HEK293 (cell line): ENCODE data around the gene ALX1.

ENCODE experiments used
- CTCF ChIA-PET: fragments of 350-600 bp; formaldehyde crosslinking; extraction: SDS; loops from one replicate; lab custom pipeline; 2021; ENCODE audit warnings: antibody characterized with exemption; lab: Yijun Ruan, JAX
- POLR2A ChIA-PET: fragments of 300-600 bp; formaldehyde crosslinking; extraction: SDS; loops from one replicate; lab custom pipeline; 2020; ENCODE audit warnings: antibody characterized with exemption, inconsistent platforms; lab: Yijun Ruan, JAX
- H3K27ac ChIP-seq: fragments of 200-500 bp; sonication (Bioruptor generic); 2 replicates; pipeline ENCODE4 v1.5.1; 2014; ENCODE audit warnings: low read depth, low read length, control low read depth, inconsistent platforms; ENCODE audit errors: extremely low read depth
- H3K36me3 ChIP-seq, 2 experiments: fragments of 200-500 bp in 1 of 2; sonication (Bioruptor generic) in 1 of 2; 1 replicate in 1 of 2; 2 replicates in 1 of 2; pipeline ENCODE4 v1.5.1; 2014 to 2017; ENCODE audit warnings: inconsistent platforms in 2 of 2, low read length in 2 of 2; ENCODE audit not compliant: control insufficient read depth in 2 of 2, insufficient read depth in 1 of 2
- H3K4me1 ChIP-seq: fragments of 200-500 bp; sonication (Bioruptor generic); 2 replicates; pipeline ENCODE4 v1.5.1; 2014; ENCODE audit warnings: mild to moderate bottlenecking, low read length, inconsistent platforms; ENCODE audit not compliant: control insufficient read depth, insufficient read depth
- H3K4me3 ChIP-seq: 2 replicates; pipeline ENCODE4 v1.5.1; 2011; ENCODE audit warnings: low read depth, mild to moderate bottlenecking, control low read depth, low read length, moderate library complexity
- H3K9me3 ChIP-seq: fragments of 200-500 bp; sonication (Bioruptor generic); 2 replicates; pipeline ENCODE4 v1.5.1; 2014; ENCODE audit warnings: low read depth, low read length, inconsistent platforms; ENCODE audit not compliant: control insufficient read depth, insufficient read depth
- BCL11B ChIP-seq: fragments of 450-650 bp; formaldehyde crosslinking; IDR thresholded peaks from 2 replicates; pipeline ENCODE4 v1.5.1; 2016; ENCODE audit warnings: low read depth, missing biosample characterization, missing genetic modification characterization
- FEZF1 ChIP-seq: fragments of 450-650 bp; formaldehyde crosslinking; IDR thresholded peaks from 2 replicates; pipeline ENCODE4 v1.5.1; 2016; ENCODE audit warnings: missing biosample characterization, missing genetic modification characterization
- GFI1B ChIP-seq: fragments of 450-650 bp; formaldehyde crosslinking; IDR thresholded peaks from 2 replicates; pipeline ENCODE4 v1.5.1; 2016; ENCODE audit warnings: missing biosample characterization, missing genetic modification characterization
- GLIS1 ChIP-seq: fragments of 450-650 bp; formaldehyde crosslinking; IDR thresholded peaks from 2 replicates; pipeline ENCODE4 v1.5.1; 2016; ENCODE audit warnings: missing biosample characterization, missing genetic modification characterization
- OSR2 ChIP-seq: fragments of 450-650 bp; formaldehyde crosslinking; IDR thresholded peaks from 2 replicates; pipeline ENCODE4 v1.5.1; 2016; ENCODE audit warnings: missing biosample characterization, missing genetic modification characterization
- PRDM6 ChIP-seq: fragments of 450-650 bp; formaldehyde crosslinking; IDR thresholded peaks from 2 replicates; pipeline ENCODE4 v1.5.1; 2017; ENCODE audit warnings: missing biosample characterization, missing genetic modification characterization
- SCRT1 ChIP-seq: fragments of 450-650 bp; formaldehyde crosslinking; IDR thresholded peaks from 2 replicates; pipeline ENCODE4 v1.5.1; 2016; ENCODE audit warnings: missing biosample characterization, missing genetic modification characterization, borderline replicate concordance
- SP7 ChIP-seq: fragments of 450-650 bp; formaldehyde crosslinking; IDR thresholded peaks from 2 replicates; pipeline ENCODE4 v1.5.1; 2016; ENCODE audit warnings: missing biosample characterization, missing genetic modification characterization
- WT1 ChIP-seq: fragments of 450-650 bp; formaldehyde crosslinking; IDR thresholded peaks from 2 replicates; pipeline ENCODE4 v1.5.1; 2016; ENCODE audit warnings: missing biosample characterization, missing genetic modification characterization
- ZBTB44 ChIP-seq: fragments of 450-650 bp; IDR thresholded peaks from 2 replicates; pipeline ENCODE4 v1.5.1; 2018; ENCODE audit warnings: missing biosample characterization, mild to moderate bottlenecking, missing genetic modification characterization
- ZBTB6 ChIP-seq: fragments of 450-650 bp; formaldehyde crosslinking; IDR thresholded peaks from 2 replicates; pipeline ENCODE4 v1.5.1; 2017; ENCODE audit warnings: missing biosample characterization, missing genetic modification characterization
- ZEB2 ChIP-seq: fragments of 450-650 bp; formaldehyde crosslinking; IDR thresholded peaks from 2 replicates; pipeline ENCODE4 v1.5.1; 2016; ENCODE audit warnings: missing biosample characterization, missing genetic modification characterization
- ZNF23 ChIP-seq: fragments of 450-650 bp; formaldehyde crosslinking; IDR thresholded peaks from 2 replicates; pipeline ENCODE4 v1.5.1; 2016; ENCODE audit warnings: missing biosample characterization, missing genetic modification characterization, borderline replicate concordance
- ZNF239 ChIP-seq: fragments of 450-650 bp; formaldehyde crosslinking; IDR thresholded peaks from 2 replicates; pipeline ENCODE4 v1.5.1; 2016; ENCODE audit warnings: missing biosample characterization, missing genetic modification characterization
- ZNF24 ChIP-seq: fragments of 450-650 bp; formaldehyde crosslinking; IDR thresholded peaks from 2 replicates; pipeline ENCODE4 v1.5.1; 2016; ENCODE audit warnings: missing biosample characterization, missing genetic modification characterization
- ZNF302 ChIP-seq: fragments of 450-650 bp; formaldehyde crosslinking; IDR thresholded peaks from 2 replicates; pipeline ENCODE4 v1.5.1; 2016; ENCODE audit warnings: missing biosample characterization, missing genetic modification characterization, low read depth
- ZNF366 ChIP-seq: fragments of 450-650 bp; formaldehyde crosslinking; conservative IDR thresholded peaks from 2 replicates; pipeline ENCODE4 v1.5.1; 2016; ENCODE audit warnings: missing biosample characterization, missing genetic modification characterization
- ZNF394 ChIP-seq: fragments of 450-650 bp; formaldehyde crosslinking; IDR thresholded peaks from 2 replicates; pipeline ENCODE4 v1.5.1; 2016; ENCODE audit warnings: missing biosample characterization, missing genetic modification characterization, mild to moderate bottlenecking, moderate library complexity, borderline replicate concordance
- ZNF561 ChIP-seq: fragments of 450-650 bp; IDR thresholded peaks from 2 replicates; pipeline ENCODE4 v1.5.1; 2018; ENCODE audit warnings: missing biosample characterization, missing genetic modification characterization, borderline replicate concordance
- ZNF580 ChIP-seq: fragments of 450-650 bp; formaldehyde crosslinking; IDR thresholded peaks from 2 replicates; pipeline ENCODE4 v1.5.1; 2016; ENCODE audit warnings: missing biosample characterization, missing genetic modification characterization
- ZNF785 ChIP-seq: fragments of 450-650 bp; formaldehyde crosslinking; IDR thresholded peaks from 2 replicates; pipeline ENCODE4 v1.5.1; 2016; ENCODE audit warnings: missing biosample characterization, missing genetic modification characterization
- ZNF843 ChIP-seq: fragments of 450-650 bp; formaldehyde crosslinking; IDR thresholded peaks from 2 replicates; pipeline ENCODE4 v1.5.1; 2016; ENCODE audit warnings: missing biosample characterization, missing genetic modification characterization
- TF ChIP-seq, protein P1 (sequence below): fragments of 450-650 bp; formaldehyde crosslinking; IDR thresholded peaks from 2 replicates; pipeline ENCODE4 v1.5.1; 2016; ENCODE audit warnings: missing biosample characterization, missing genetic modification characterization, low read depth
- TF ChIP-seq, protein P2 (sequence below): fragments of 450-650 bp; formaldehyde crosslinking; IDR thresholded peaks from 2 replicates; pipeline ENCODE4 v1.5.1; 2016; ENCODE audit warnings: missing biosample characterization, missing genetic modification characterization
- TF ChIP-seq, protein P3 (sequence below): fragments of 450-650 bp; formaldehyde crosslinking; conservative IDR thresholded peaks from 2 replicates; pipeline ENCODE4 v1.5.1; 2016; ENCODE audit warnings: low read depth, missing biosample characterization, missing genetic modification characterization

Gene ALX1

GRCh38 chr12:85348779-85349178, 68.8 kb downstream of the ALX1 start:
- CTCF ChIA-PET, result no interaction called here
- no peaks in the 10 kb centered on the region for H3K9me3 ChIP-seq
- POLR2A ChIA-PET, result no interaction called here
- H3K27ac ChIP-seq, result no peak overlapping the region
- H3K4me1 ChIP-seq, result no peaks in the 10 kb centered on the region
- H3K36me3 ChIP-seq, result no peaks in the 10 kb centered on the region
- H3K4me3 ChIP-seq, result no peak overlapping the region
- TF ChIP-seq ZNF580 (0 out of 2 replicates have a peak, but pooled peaks have one; percentile 16), ZNF23 (tag by site-specific recombination) (no peak), OSR2 (tag by site-specific recombination) (peak; percentile 59; the same call in 1 of the 2 replicates), ZBTB44 (tag by site-specific recombination) (0 out of 2 replicates have a peak, but pooled peaks have one; percentile 48), SP7 (tag by site-specific recombination) (peak; percentile 45), ZNF561 (tag by site-specific recombination) (0 out of 2 replicates have a peak, but pooled peaks have one; percentile 26), ZNF394 (no peak), SCRT1 (tag by site-specific recombination) (peak; percentile 65; the same call in 1 of the 2 replicates), BCL11B (tag by site-specific recombination) (peak; percentile 70), ZNF302 (tag by site-specific recombination) (no peak), WT1 (tag by site-specific recombination) (peak; percentile 76), ZNF366 (tag by site-specific recombination) (0 out of 2 replicates have a peak, but pooled peaks have one; percentile 23), ZNF843 (tag by site-specific recombination) (peak; percentile 73), PRDM6 (tag by site-specific recombination) (peak; percentile 94), FEZF1 (peak; percentile 67), GLIS1 (tag by site-specific recombination) (peak; percentile 19; the same call in 1 of the 2 replicates), ZBTB6 (0 out of 2 replicates have a peak, but pooled peaks have one; percentile 7), GFI1B (tag by site-specific recombination) (peak; percentile 78), ZEB2 (tag by site-specific recombination) (0 out of 2 replicates have a peak, but pooled peaks have one; percentile 27), ZNF239 (tag by site-specific recombination) (no peak), ZNF24 (tag by site-specific recombination) (no peak), ZNF785 (tag by site-specific recombination) (no peak)
- TF ChIP-seq, protein P1, sequence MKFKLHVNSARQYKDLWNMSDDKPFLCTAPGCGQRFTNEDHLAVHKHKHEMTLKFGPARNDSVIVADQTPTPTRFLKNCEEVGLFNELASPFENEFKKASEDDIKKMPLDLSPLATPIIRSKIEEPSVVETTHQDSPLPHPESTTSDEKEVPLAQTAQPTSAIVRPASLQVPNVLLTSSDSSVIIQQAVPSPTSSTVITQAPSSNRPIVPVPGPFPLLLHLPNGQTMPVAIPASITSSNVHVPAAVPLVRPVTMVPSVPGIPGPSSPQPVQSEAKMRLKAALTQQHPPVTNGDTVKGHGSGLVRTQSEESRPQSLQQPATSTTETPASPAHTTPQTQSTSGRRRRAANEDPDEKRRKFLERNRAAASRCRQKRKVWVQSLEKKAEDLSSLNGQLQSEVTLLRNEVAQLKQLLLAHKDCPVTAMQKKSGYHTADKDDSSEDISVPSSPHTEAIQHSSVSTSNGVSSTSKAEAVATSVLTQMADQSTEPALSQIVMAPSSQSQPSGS (tag by site-specific recombination), result peak; percentile 48; the same call in 1 of the 2 replicates
- TF ChIP-seq, protein P2, sequence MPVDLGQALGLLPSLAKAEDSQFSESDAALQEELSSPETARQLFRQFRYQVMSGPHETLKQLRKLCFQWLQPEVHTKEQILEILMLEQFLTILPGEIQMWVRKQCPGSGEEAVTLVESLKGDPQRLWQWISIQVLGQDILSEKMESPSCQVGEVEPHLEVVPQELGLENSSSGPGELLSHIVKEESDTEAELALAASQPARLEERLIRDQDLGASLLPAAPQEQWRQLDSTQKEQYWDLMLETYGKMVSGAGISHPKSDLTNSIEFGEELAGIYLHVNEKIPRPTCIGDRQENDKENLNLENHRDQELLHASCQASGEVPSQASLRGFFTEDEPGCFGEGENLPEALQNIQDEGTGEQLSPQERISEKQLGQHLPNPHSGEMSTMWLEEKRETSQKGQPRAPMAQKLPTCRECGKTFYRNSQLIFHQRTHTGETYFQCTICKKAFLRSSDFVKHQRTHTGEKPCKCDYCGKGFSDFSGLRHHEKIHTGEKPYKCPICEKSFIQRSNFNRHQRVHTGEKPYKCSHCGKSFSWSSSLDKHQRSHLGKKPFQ (tag by site-specific recombination), result 0 out of 2 replicates have a peak, but pooled peaks have one; percentile 36
- TF ChIP-seq, protein P3, sequence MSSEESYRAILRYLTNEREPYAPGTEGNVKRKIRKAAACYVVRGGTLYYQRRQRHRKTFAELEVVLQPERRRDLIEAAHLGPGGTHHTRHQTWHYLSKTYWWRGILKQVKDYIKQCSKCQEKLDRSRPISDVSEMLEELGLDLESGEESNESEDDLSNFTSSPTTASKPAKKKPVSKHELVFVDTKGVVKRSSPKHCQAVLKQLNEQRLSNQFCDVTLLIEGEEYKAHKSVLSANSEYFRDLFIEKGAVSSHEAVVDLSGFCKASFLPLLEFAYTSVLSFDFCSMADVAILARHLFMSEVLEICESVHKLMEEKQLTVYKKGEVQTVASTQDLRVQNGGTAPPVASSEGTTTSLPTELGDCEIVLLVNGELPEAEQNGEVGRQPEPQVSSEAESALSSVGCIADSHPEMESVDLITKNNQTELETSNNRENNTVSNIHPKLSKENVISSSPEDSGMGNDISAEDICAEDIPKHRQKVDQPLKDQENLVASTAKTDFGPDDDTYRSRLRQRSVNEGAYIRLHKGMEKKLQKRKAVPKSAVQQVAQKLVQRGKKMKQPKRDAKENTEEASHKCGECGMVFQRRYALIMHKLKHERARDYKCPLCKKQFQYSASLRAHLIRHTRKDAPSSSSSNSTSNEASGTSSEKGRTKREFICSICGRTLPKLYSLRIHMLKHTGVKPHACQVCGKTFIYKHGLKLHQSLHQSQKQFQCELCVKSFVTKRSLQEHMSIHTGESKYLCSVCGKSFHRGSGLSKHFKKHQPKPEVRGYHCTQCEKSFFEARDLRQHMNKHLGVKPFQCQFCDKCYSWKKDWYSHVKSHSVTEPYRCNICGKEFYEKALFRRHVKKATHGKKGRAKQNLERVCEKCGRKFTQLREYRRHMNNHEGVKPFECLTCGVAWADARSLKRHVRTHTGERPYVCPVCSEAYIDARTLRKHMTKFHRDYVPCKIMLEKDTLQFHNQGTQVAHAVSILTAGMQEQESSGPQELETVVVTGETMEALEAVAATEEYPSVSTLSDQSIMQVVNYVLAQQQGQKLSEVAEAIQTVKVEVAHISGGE (tag by site-specific recombination), result no peak
